Astrocyte (in vitro differentiated cells and primary cell): Measurements from ENCODE around the gene KDSR.

ENCODE experiments used
- EZH2 ChIP-seq: IDR thresholded peaks from 2 replicates; pipeline ENCODE4 v1.6.1; 2012; ENCODE audit warnings: mild to moderate bottlenecking, low read length, inconsistent platforms; ENCODE audit not compliant: insufficient read depth
- TF ChIP-seq, protein P1 (sequence below): IDR thresholded peaks from 2 replicates; pipeline ENCODE4 v1.5.1; 2011; ENCODE audit warnings: low read depth, mild to moderate bottlenecking, inconsistent platforms, low read length, moderate library complexity; ENCODE audit not compliant: insufficient read depth

DNA sequence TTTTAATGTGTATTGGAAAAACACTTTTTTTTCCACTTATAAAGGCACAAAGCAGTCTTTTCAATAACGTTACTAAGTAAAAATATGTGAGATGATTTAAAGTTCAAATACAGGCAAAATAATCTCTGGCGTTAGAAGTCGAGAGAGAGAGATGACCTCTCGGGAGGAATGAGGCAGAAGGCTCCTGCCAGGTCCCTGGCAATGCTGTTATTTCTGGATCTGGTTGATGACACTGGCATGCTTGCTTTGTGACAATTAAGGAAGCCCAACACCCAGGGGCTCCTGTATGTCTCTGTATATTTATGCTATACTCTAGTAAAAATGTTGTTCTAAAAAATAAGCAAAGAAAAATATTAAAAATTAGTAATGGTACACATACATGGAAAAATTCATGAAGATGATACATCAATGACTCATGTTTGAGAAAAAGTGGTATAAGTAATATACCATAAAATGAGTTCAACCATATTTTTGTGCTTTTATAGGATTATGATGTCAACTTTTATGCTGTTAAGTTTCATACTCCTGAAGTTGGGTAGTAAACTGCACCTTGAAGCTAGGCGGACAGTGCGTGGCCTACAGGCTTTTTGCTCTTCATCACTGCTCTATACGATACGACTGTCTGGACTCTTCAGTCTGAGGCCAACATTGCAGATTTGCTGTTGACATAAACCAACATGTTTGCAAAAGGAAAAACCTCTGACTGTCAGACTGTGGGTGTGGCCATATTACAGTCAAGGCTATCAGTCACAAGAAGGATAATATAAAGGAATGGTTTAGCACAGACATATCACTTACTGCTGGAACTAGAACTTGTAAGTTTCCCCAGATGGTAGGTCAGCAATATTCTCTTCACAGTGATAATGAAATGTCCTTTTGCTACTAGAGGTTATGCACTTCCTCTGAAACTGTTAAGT, 35.5 kb upstream of the KDSR start:
- TF ChIP-seq, protein P1, sequence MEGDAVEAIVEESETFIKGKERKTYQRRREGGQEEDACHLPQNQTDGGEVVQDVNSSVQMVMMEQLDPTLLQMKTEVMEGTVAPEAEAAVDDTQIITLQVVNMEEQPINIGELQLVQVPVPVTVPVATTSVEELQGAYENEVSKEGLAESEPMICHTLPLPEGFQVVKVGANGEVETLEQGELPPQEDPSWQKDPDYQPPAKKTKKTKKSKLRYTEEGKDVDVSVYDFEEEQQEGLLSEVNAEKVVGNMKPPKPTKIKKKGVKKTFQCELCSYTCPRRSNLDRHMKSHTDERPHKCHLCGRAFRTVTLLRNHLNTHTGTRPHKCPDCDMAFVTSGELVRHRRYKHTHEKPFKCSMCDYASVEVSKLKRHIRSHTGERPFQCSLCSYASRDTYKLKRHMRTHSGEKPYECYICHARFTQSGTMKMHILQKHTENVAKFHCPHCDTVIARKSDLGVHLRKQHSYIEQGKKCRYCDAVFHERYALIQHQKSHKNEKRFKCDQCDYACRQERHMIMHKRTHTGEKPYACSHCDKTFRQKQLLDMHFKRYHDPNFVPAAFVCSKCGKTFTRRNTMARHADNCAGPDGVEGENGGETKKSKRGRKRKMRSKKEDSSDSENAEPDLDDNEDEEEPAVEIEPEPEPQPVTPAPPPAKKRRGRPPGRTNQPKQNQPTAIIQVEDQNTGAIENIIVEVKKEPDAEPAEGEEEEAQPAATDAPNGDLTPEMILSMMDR: no peak
- TF ChIP-seq EZH2: no peak
